Ishikawa (cell line): ENCODE results near the gene CLPTM1L.
A peak's percentile ranks its signal among the peaks of the same experiment; 100 is the strongest.

Experiments
- CEBPB ChIP-seq: IDR thresholded peaks from 2 replicates; pipeline ENCODE4 v1.6.1; 2012
- CREB1 ChIP-seq: IDR thresholded peaks from 2 replicates; pipeline ENCODE4 v1.6.1; 2012; ENCODE audit warnings: low read depth
- EGR1 ChIP-seq: IDR thresholded peaks from 2 replicates; pipeline ENCODE4 v1.6.1; 2012
- EP300 ChIP-seq: IDR thresholded peaks from 2 replicates; pipeline ENCODE4 v1.6.1; 2012; ENCODE audit warnings: borderline replicate concordance
- FOXM1 ChIP-seq: IDR thresholded peaks from 2 replicates; pipeline ENCODE4 v1.6.1; 2012; ENCODE audit warnings: low read depth, borderline replicate concordance
- NFIC ChIP-seq: IDR thresholded peaks from 2 replicates; pipeline ENCODE4 v1.6.1; 2012
- RAD21 ChIP-seq: IDR thresholded peaks from 2 replicates; pipeline ENCODE4 v1.6.1; 2012; ENCODE audit warnings: low read depth
- TAF1 ChIP-seq: IDR thresholded peaks from 2 replicates; pipeline ENCODE4 v1.6.1; 2012; ENCODE audit warnings: low read depth, mild to moderate bottlenecking
- TCF12 ChIP-seq: IDR thresholded peaks from 2 replicates; pipeline ENCODE4 v1.6.1; 2012; ENCODE audit warnings: low read depth
- TEAD4 ChIP-seq: IDR thresholded peaks from 2 replicates; pipeline ENCODE4 v1.6.1; 2012
- YY1 ChIP-seq: IDR thresholded peaks from 2 replicates; pipeline ENCODE4 v1.6.1; 2012; ENCODE audit warnings: low read depth
- ZBTB7A ChIP-seq: IDR thresholded peaks from 2 replicates; pipeline ENCODE4 v1.6.1; 2012; ENCODE audit warnings: low read depth
- TF ChIP-seq, protein P1 (sequence below): IDR thresholded peaks from 2 replicates; pipeline ENCODE4 v1.6.1; 2012
- TF ChIP-seq, protein P2 (sequence below): IDR thresholded peaks from 2 replicates; pipeline ENCODE4 v1.6.1; 2012
- TF ChIP-seq, protein P3 (sequence below): IDR thresholded peaks from 2 replicates; pipeline ENCODE4 v1.6.1; 2012; ENCODE audit warnings: low read depth, mild to moderate bottlenecking

CLPTM1L gene

DNA sequence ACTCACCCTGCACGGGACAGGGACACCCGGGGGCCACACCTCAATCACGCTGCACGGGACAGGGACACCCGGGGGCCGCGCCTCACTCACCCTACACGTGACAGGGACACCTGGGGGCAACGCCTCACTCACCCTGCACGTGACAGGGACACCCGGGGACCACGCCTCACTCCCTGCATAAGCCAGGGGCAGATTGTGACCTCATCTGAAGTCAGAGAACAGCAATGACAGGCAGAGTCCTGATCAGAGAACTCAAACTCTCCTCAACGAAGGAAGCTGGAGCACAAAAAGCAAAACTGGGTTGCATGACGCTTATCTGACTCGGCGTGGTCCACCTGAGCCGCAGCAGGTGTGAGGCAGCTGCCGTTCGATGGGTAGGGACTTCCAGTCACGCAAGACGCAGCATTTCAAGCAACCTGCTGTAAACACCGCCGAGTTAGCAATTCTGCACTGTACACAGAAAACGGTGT, 53.3 kb downstream of the CLPTM1L start:
- TF ChIP-seq, protein P1, sequence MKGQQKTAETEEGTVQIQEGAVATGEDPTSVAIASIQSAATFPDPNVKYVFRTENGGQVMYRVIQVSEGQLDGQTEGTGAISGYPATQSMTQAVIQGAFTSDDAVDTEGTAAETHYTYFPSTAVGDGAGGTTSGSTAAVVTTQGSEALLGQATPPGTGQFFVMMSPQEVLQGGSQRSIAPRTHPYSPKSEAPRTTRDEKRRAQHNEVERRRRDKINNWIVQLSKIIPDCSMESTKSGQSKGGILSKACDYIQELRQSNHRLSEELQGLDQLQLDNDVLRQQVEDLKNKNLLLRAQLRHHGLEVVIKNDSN: 0 out of 2 replicates have a peak, but pooled peaks have one; percentile 26
- TF ChIP-seq TAF1: no peak

DNA sequence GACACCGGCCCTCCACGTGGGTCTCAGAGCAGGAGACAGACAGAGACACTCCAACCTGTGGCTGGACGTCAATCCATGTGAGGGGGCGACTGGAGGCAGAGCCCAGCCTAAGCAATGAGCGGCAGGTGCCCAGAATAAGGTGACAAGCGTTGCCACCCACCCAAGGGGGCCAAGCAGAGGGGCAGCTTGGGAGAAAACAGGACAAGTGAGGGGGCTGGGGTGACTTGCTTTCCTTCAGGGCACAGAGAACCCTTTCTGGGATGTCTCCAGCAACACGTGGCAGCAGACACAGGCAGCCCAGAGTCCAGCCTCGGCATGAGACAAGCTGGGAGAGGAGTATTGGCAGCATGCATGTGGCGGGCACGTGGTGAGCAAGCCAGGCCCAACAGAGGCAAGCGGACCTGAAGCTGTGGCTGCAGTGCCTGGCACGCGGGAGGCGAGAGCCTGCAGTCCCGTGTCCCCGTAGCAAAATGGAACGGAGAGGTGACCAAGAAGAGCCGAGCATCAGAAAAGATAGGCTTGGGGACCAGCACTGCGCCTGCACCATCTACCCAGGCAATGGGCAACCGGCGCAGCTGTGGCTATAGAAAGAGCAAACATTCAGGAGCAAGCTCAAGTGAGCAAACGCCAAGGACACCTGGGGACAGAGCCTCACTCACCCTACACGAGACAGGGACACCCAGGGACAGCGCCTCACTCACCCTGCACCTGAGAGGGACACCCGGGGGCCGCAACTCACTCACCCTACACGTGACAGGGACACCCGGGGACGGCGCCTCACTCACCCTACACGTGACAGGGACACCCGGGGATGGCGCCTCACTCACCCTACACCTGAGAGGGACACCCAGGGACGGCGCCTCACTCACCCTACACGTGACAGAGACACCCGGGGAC, 56.2 kb downstream of the CLPTM1L start:
- TF ChIP-seq FOXM1: no peak
- TF ChIP-seq TAF1: no peak
- no peak for TF ChIP-seq NFIC
- TF ChIP-seq, protein P2, sequence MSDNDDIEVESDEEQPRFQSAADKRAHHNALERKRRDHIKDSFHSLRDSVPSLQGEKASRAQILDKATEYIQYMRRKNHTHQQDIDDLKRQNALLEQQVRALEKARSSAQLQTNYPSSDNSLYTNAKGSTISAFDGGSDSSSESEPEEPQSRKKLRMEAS: no peak
- TF ChIP-seq YY1: no peak
- TF ChIP-seq TCF12: no peak
- TF ChIP-seq, protein P3, sequence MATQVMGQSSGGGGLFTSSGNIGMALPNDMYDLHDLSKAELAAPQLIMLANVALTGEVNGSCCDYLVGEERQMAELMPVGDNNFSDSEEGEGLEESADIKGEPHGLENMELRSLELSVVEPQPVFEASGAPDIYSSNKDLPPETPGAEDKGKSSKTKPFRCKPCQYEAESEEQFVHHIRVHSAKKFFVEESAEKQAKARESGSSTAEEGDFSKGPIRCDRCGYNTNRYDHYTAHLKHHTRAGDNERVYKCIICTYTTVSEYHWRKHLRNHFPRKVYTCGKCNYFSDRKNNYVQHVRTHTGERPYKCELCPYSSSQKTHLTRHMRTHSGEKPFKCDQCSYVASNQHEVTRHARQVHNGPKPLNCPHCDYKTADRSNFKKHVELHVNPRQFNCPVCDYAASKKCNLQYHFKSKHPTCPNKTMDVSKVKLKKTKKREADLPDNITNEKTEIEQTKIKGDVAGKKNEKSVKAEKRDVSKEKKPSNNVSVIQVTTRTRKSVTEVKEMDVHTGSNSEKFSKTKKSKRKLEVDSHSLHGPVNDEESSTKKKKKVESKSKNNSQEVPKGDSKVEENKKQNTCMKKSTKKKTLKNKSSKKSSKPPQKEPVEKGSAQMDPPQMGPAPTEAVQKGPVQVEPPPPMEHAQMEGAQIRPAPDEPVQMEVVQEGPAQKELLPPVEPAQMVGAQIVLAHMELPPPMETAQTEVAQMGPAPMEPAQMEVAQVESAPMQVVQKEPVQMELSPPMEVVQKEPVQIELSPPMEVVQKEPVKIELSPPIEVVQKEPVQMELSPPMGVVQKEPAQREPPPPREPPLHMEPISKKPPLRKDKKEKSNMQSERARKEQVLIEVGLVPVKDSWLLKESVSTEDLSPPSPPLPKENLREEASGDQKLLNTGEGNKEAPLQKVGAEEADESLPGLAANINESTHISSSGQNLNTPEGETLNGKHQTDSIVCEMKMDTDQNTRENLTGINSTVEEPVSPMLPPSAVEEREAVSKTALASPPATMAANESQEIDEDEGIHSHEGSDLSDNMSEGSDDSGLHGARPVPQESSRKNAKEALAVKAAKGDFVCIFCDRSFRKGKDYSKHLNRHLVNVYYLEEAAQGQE: no peak
- TF ChIP-seq CEBPB: no peak
- TF ChIP-seq CREB1: no peak
- TF ChIP-seq TEAD4: no peak
- TF ChIP-seq EGR1: no peak
- no peak for TF ChIP-seq EP300

DNA sequence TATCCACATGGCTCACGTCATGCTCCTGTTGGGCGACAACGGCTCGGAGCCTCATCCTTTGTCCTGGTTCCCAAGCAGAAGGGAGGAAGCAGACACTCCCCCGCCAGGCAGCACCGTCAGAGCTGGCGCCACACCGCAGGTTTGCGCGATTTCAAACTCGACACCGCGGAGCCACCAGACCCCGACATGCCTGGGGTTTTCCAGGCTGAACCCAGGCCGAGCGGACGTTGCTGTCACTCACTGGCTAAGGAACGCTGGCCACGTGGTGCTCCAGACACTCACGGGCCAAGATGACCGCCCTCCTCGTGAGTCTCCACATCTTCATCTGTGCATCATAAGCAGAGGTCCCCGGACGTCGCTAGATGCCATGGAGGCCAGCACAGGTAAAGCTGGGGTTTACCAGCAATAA, 59.0 kb downstream of the CLPTM1L start:
- no peak for TF ChIP-seq TEAD4
- TF ChIP-seq TAF1: no peak
- no peak for TF ChIP-seq TCF12
- no peak for TF ChIP-seq NFIC
- TF ChIP-seq, protein P1: no peak
- TF ChIP-seq, protein P2: no peak
- no peak for TF ChIP-seq CREB1
- no peak for TF ChIP-seq RAD21
- TF ChIP-seq CEBPB: no peak
- TF ChIP-seq EGR1: no peak
- TF ChIP-seq, protein P3: no peak
- TF ChIP-seq EP300: no peak

DNA sequence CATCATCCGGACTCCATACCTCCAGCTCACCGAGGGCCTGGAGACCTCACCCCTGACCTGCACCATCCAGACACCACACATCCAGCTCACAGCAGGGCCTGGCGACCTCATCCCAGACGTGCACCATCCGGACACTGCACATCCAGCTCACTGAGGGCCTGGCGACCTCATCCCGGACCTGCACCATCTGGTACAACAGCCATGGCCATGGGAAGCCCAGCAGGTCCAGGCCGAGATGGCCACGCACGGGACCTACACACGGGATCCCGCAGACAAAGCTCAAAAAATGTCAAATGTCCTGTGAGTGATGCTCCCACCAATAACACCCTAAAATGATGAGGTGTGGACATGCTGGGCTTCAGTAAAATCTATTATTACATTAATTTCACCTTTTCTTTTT, 59.8 kb downstream of the CLPTM1L start:
- TF ChIP-seq ZBTB7A (no peak), NFIC (no peak), FOXM1 (no peak), CREB1 (no peak), EGR1 (no peak), TCF12 (no peak), EP300 (no peak), RAD21 (no peak)
- TF ChIP-seq, protein P2: no peak
- TF ChIP-seq, protein P3: no peak
